Measurements from ENCODE around the gene GH1. TPM values are rescaled to one million over a fixed set of nuclear protein-coding genes. Genes with fewer than 3 reads are reported as not detected.

Gene GH1
- total RNA-seq, 1 donor from 2014 or later: not detected

- DNase-seq (ENCODE audit: extremely low spot score in 2 of 2): no peak
- no peaks in the 10 kb centered on the region for H3K9me3 ChIP-seq
- peaks cover 14% of the 10 kb centered on the region for H3K4me1 ChIP-seq
- intact Hi-C loops (cut with DNase I): no loop called here
- no peak overlapping the region for H3K27ac ChIP-seq
- TF ChIP-seq POLR2A (IDR thresholded peaks at IDR 0.05) (no peak), POLR2AphosphoS5 (IDR thresholded peaks at IDR 0.05; ENCODE audit: insufficient read depth in 1 of 2, low read depth in 1 of 2) (no peak)
- TF ChIP-seq, protein P1, sequence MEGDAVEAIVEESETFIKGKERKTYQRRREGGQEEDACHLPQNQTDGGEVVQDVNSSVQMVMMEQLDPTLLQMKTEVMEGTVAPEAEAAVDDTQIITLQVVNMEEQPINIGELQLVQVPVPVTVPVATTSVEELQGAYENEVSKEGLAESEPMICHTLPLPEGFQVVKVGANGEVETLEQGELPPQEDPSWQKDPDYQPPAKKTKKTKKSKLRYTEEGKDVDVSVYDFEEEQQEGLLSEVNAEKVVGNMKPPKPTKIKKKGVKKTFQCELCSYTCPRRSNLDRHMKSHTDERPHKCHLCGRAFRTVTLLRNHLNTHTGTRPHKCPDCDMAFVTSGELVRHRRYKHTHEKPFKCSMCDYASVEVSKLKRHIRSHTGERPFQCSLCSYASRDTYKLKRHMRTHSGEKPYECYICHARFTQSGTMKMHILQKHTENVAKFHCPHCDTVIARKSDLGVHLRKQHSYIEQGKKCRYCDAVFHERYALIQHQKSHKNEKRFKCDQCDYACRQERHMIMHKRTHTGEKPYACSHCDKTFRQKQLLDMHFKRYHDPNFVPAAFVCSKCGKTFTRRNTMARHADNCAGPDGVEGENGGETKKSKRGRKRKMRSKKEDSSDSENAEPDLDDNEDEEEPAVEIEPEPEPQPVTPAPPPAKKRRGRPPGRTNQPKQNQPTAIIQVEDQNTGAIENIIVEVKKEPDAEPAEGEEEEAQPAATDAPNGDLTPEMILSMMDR (IDR thresholded peaks at IDR 0.05): no peak
- peak overlapping the region; percentile 9 to 27 for H3K4me3 ChIP-seq
- no peaks in the 10 kb centered on the region for H3K27me3 ChIP-seq
- H3K36me3 ChIP-seq: no peaks in the 10 kb centered on the region
Observed at GRCh38 chr17:63961355-63962212, 42.9 kb upstream of the GH1 start.

GRCh38 chr17:63960430-63960829, 41.8 kb upstream of the GH1 start:
- intact Hi-C loops (cut with DNase I): no loop called here
- Histone ChIP-seq H3K4me1 (peaks cover 14% of the 10 kb centered on the region), H3K27me3 (no peaks in the 10 kb centered on the region), H3K36me3 (no peaks in the 10 kb centered on the region), H3K9me3 (no peaks in the 10 kb centered on the region), H3K4me3 (no peak overlapping the region), H3K27ac (no peak overlapping the region)
- TF ChIP-seq POLR2AphosphoS5 (IDR thresholded peaks at IDR 0.05; ENCODE audit: insufficient read depth in 1 of 2, low read depth in 1 of 2) (no peak), POLR2A (IDR thresholded peaks at IDR 0.05) (no peak)
- TF ChIP-seq, protein P1 (IDR thresholded peaks at IDR 0.05): no peak
- DNase-seq (ENCODE audit: extremely low spot score in 2 of 2): no peak

- Histone ChIP-seq H3K36me3 (no peaks in the 10 kb centered on the region), H3K27me3 (no peaks in the 10 kb centered on the region), H3K4me3 (no peak overlapping the region), H3K4me1 (peaks cover 14% of the 10 kb centered on the region), H3K9me3 (no peaks in the 10 kb centered on the region), H3K27ac (no peak overlapping the region)
- TF ChIP-seq POLR2A (IDR thresholded peaks at IDR 0.05): no peak
- TF ChIP-seq, protein P1 (IDR thresholded peaks at IDR 0.05): no peak
- TF ChIP-seq POLR2AphosphoS5 (IDR thresholded peaks at IDR 0.05; ENCODE audit: insufficient read depth in 1 of 2, low read depth in 1 of 2): no peak
- intact Hi-C loops (cut with DNase I): no loop called here
- DNase-seq (ENCODE audit: extremely low spot score in 2 of 2): no peak
Observed at GRCh38 chr17:63960006-63960405, 41.4 kb upstream of the GH1 start.

DNA sequence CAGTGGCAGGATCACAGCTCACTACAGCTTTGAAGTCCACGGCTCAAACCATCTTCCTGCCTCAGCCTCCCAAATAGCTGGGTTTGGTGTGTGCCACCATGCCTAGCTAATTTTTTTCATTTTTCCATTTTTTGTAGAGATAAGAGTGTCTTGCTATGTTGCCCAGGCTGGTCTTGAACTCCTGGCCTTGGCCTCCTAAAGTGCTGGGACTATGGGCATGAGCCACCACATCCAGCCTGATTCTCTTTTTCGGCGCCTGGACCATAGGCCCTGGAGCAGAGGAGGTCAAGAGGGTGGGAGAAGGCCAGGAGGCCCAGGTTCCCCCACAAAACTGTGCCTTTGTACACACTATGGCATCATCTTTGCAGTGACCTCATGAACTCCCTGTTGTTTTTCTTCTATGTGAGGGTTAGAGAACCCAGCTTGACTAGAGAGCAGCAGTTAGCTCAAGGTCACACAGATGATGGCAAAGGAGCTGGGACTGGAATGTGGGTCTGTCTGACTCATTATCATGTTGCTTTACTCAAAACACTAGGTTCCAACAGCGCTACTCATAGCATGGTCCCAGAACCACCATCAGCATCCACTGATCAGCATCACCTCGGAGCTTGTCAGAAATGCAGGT, 37.8 kb upstream of the GH1 start:
- Histone ChIP-seq H3K4me1 (peaks cover 5% of the 10 kb centered on the region), H3K27me3 (no peaks in the 10 kb centered on the region), H3K4me3 (no peak overlapping the region), H3K27ac (no peak overlapping the region), H3K36me3 (no peaks in the 10 kb centered on the region), H3K9me3 (no peaks in the 10 kb centered on the region)
- intact Hi-C loops (cut with DNase I): no loop called here
- no peak for DNase-seq (ENCODE audit: extremely low spot score in 2 of 2)
- TF ChIP-seq POLR2AphosphoS5 (IDR thresholded peaks at IDR 0.05; ENCODE audit: insufficient read depth in 1 of 2, low read depth in 1 of 2) (no peak), POLR2A (IDR thresholded peaks at IDR 0.05) (no peak)
- TF ChIP-seq, protein P1 (IDR thresholded peaks at IDR 0.05): no peak

GRCh38 chr17:63955791-63956190, 37.2 kb upstream of the GH1 start:
- no peaks in the 10 kb centered on the region for H3K36me3 ChIP-seq
- intact Hi-C loops (cut with DNase I): no loop called here
- H3K4me1 ChIP-seq: no peaks in the 10 kb centered on the region
- H3K9me3 ChIP-seq: no peaks in the 10 kb centered on the region
- TF ChIP-seq, protein P1 (IDR thresholded peaks at IDR 0.05): no peak
- TF ChIP-seq POLR2AphosphoS5 (IDR thresholded peaks at IDR 0.05; ENCODE audit: insufficient read depth in 1 of 2, low read depth in 1 of 2) (no peak), POLR2A (IDR thresholded peaks at IDR 0.05) (no peak)
- no peak overlapping the region for H3K4me3 ChIP-seq
- DNase-seq (ENCODE audit: extremely low spot score in 2 of 2): no peak
- no peaks in the 10 kb centered on the region for H3K27me3 ChIP-seq
- H3K27ac ChIP-seq: no peak overlapping the region

Measured in vagina (tissue), 2 donors.